ENCODE results near the gene SMAGP.
"Not testable (repeated sequence)": the region's sequence is repeated elsewhere in the genome, so short reads cannot be mapped to it uniquely, and the experiment has no call there.

Gene SMAGP

GRCh38 chr12:51281202-51281924 is 11.1 kb upstream of the SMAGP start:
- peak; percentile 69 for FAIRE-seq
- TF ChIP-seq POLR2A (IDR thresholded peaks at IDR 0.05; ENCODE audit: low read depth, low read length) = no peak
- DNase-seq (ENCODE audit: insufficient read length, low spot score) = peak; percentile 35

GRCh38 chr12:51275088-51275487 is 4.9 kb upstream of the SMAGP start:
- FAIRE-seq = no peak
- TF ChIP-seq POLR2A (IDR thresholded peaks at IDR 0.05; ENCODE audit: low read depth, low read length) = no peak
- no peak for DNase-seq (ENCODE audit: insufficient read length, low spot score)

GRCh38 chr12:51272810-51273209 is 2.6 kb upstream of the SMAGP start:
- not testable (repeated sequence) for FAIRE-seq

GRCh38 chr12:51270951-51271518 is 820 bp upstream of the SMAGP start:
- TF ChIP-seq POLR2A (IDR thresholded peaks at IDR 0.05; ENCODE audit: low read depth, low read length) = no peak
- FAIRE-seq = peak; percentile 60
- peak; percentile 70 for DNase-seq (ENCODE audit: insufficient read length, low spot score)

More at GRCh38 chr12:51272810-51273209, 2.6 kb upstream of the SMAGP start:
- DNase-seq (ENCODE audit: insufficient read length, low spot score) = not testable (repeated sequence)

- no peak for FAIRE-seq
Observed at GRCh38 chr12:51269174-51270066, 795 bp downstream of the SMAGP start.

GRCh38 chr12:51265024-51265423 is 5.2 kb downstream of the SMAGP start:
- no peak for TF ChIP-seq POLR2A (IDR thresholded peaks at IDR 0.05; ENCODE audit: low read depth, low read length)
- FAIRE-seq (no peak), DNase-seq (ENCODE audit: insufficient read length, low spot score) (no peak)

More at GRCh38 chr12:51269174-51270066, 795 bp downstream of the SMAGP start:
- TF ChIP-seq POLR2A (IDR thresholded peaks at IDR 0.05; ENCODE audit: low read depth, low read length) = no peak
- DNase-seq (ENCODE audit: insufficient read length, low spot score) = no peak

- FAIRE-seq = no peak
- no peak for DNase-seq (ENCODE audit: insufficient read length, low spot score)
- no peak for TF ChIP-seq POLR2A (IDR thresholded peaks at IDR 0.05; ENCODE audit: low read depth, low read length)
Observed at GRCh38 chr12:51264297-51264696, 5.9 kb downstream of the SMAGP start.

- TF ChIP-seq POLR2A (IDR thresholded peaks at IDR 0.05; ENCODE audit: low read depth, low read length) = no peak
- FAIRE-seq (no peak), DNase-seq (ENCODE audit: insufficient read length, low spot score) (no peak)
Observed at GRCh38 chr12:51263341-51263740, 6.9 kb downstream of the SMAGP start.

GRCh38 chr12:51262758-51263177 is 7.4 kb downstream of the SMAGP start:
- FAIRE-seq (peak; percentile 33), DNase-seq (ENCODE audit: insufficient read length, low spot score) (peak; percentile 60)

GRCh38 chr12:51259600-51259999 is 10.6 kb downstream of the SMAGP start:
- not testable (repeated sequence) for DNase-seq (ENCODE audit: insufficient read length, low spot score); FAIRE-seq

More at GRCh38 chr12:51262758-51263177, 7.4 kb downstream of the SMAGP start:
- TF ChIP-seq POLR2A (IDR thresholded peaks at IDR 0.05; ENCODE audit: low read depth, low read length) = no peak

GRCh38 chr12:51254536-51254935 is 15.7 kb downstream of the SMAGP start:
- DNase-seq (ENCODE audit: insufficient read length, low spot score) (no peak), FAIRE-seq (no peak)
- no peak for TF ChIP-seq POLR2A (IDR thresholded peaks at IDR 0.05; ENCODE audit: low read depth, low read length)

GRCh38 chr12:51253276-51253675 is 16.9 kb downstream of the SMAGP start:
- DNase-seq (ENCODE audit: insufficient read length, low spot score) (no peak), FAIRE-seq (no peak)
- no peak for TF ChIP-seq POLR2A (IDR thresholded peaks at IDR 0.05; ENCODE audit: low read depth, low read length)

GRCh38 chr12:51247523-51248206 is 22.6 kb downstream of the SMAGP start:
- FAIRE-seq (no peak), DNase-seq (ENCODE audit: insufficient read length, low spot score) (no peak)
- no peak for TF ChIP-seq POLR2A (IDR thresholded peaks at IDR 0.05; ENCODE audit: low read depth, low read length)

Measured in H54 (cell line).